HepG2 (cell line): Measurements from ENCODE around the gene NUP85. TPM values are rescaled to one million over a fixed set of nuclear protein-coding genes. Genes with fewer than 3 reads are reported as not detected.

Experiments
- ATAC-seq: fragments of 200-7000 bp; cut with Tn5 transposase; 3 replicates; pipeline ENCODE4 v1.9.1; 2020; ENCODE audit warnings: mild to moderate bottlenecking, moderate library complexity
- BruUV-seq: library from RNA; stranded (reverse); fragments of 400-500 nt; replicated peaks from 2 replicates; lab custom pipeline; 2021; lab: Mats Ljungman, UMichigan
- CTCF ChIA-PET: fragments of 300-600 bp; formaldehyde crosslinking; extraction: SDS; loops from one replicate; lab custom pipeline; 2021; ENCODE audit warnings: low total read pairs, inconsistent platforms, low intra/inter-chr PET ratio; lab: Yijun Ruan, JAX
- POLR2A ChIA-PET: fragments of 350-600 bp; sonication (Branson Sonifier 250); formaldehyde crosslinking; loops from one replicate; lab custom pipeline; 2020; ENCODE audit warnings: antibody characterized with exemption, inconsistent platforms; lab: Yijun Ruan, JAX
- DNase-seq: peaks from one replicate; pipeline ENCODE4 v3.0.0-alpha.2; 2015; ENCODE audit warnings: low spot score
- FAIRE-seq: peaks from 3 replicates; lab custom pipeline; 2011; peaks lifted over from hg19 to GRCh38; lab: Jason Lieb, UNC
- H2AFZ ChIP-seq: one replicate; pipeline ENCODE4 v1.6.1; 2011; ENCODE audit warnings: low read length, inconsistent platforms
- H3K27ac ChIP-seq: fragments of 300-600 bp; 3 replicates; pipeline ENCODE4 v1.8.0; 2011; ENCODE audit warnings: mixed run types, mild to moderate bottlenecking, mixed read lengths, low read length, inconsistent platforms; ENCODE audit not compliant: insufficient read depth; ENCODE audit errors: extremely low read length
- H3K27me3 ChIP-seq, 2 experiments: fragments of 200-600 bp in 1 of 2; 2 replicates in 1 of 2; 3 replicates in 1 of 2; pipeline versions ENCODE4 v1.6.0 to v1.8.0; 2011; ENCODE audit warnings: low read length in 2 of 2, mild to moderate bottlenecking in 2 of 2, moderate library complexity in 2 of 2, inconsistent platforms in 1 of 2; ENCODE audit not compliant: insufficient read depth in 2 of 2, control insufficient read depth in 1 of 2
- H3K36me3 ChIP-seq, 2 experiments: fragments of 200-600 bp in 1 of 2; replicated peaks in 1 of 2; 2 replicates in 1 of 2; 3 replicates in 1 of 2; pipeline versions ENCODE4 v1.5.1 to v1.8.0; 2011; ENCODE audit warnings: low read length in 2 of 2, inconsistent platforms in 1 of 2; ENCODE audit not compliant: insufficient read depth in 2 of 2, control insufficient read depth in 1 of 2
- H3K4me1 ChIP-seq: 2 replicates; pipeline ENCODE4 v1.5.1; 2012; ENCODE audit warnings: low read length, inconsistent platforms; ENCODE audit not compliant: insufficient read depth
- H3K4me2 ChIP-seq: 2 replicates; pipeline ENCODE4 v1.6.0; 2011; ENCODE audit warnings: low read depth, low read length, inconsistent platforms
- H3K4me3 ChIP-seq, 3 experiments: fragments of 200-600 bp in 1 of 3; sonication (generic), shearing (Covaris generic) in 1 of 3; replicated peaks in 1 of 3; 2 replicates each; pipeline ENCODE4 v1.5.1; 2011 to 2016; ENCODE audit warnings: low read length in 3 of 3, inconsistent platforms in 2 of 3, low read depth in 2 of 3, mild to moderate bottlenecking in 2 of 3, control low read depth in 1 of 3, mixed read lengths in 1 of 3; ENCODE audit not compliant: insufficient read depth in 1 of 3
- H3K79me2 ChIP-seq: one replicate; pipeline ENCODE4 v1.6.1; 2011; ENCODE audit warnings: low read length, inconsistent platforms; ENCODE audit not compliant: insufficient read depth
- H3K9ac ChIP-seq: 2 replicates; pipeline ENCODE4 v1.6.0; 2011; ENCODE audit warnings: mild to moderate bottlenecking, low read depth, low read length, inconsistent platforms; ENCODE audit not compliant: insufficient read depth
- H3K9me3 ChIP-seq: 2 replicates; pipeline ENCODE4 v1.5.1; 2012; ENCODE audit warnings: mild to moderate bottlenecking, low read length
- H4K20me1 ChIP-seq: 2 replicates; pipeline ENCODE4 v1.6.0; 2011; ENCODE audit warnings: inconsistent platforms, mild to moderate bottlenecking, low read length, moderate library complexity; ENCODE audit not compliant: insufficient read depth
- RARG ChIP-seq: sonication (generic); formaldehyde crosslinking; IDR thresholded peaks from 2 replicates; pipeline ENCODE4 v1.4.0; 2020; ENCODE audit warnings: low read depth, mild to moderate bottlenecking, missing genetic modification reagents
- RBM22 ChIP-seq: fragments of 200-400 bp; formaldehyde crosslinking; optimal IDR thresholded peaks from 2 replicates; pipeline ENCODE3; 2017; ENCODE audit warnings: mild to moderate bottlenecking, low read length, moderate library complexity
- ZNF652 ChIP-seq: IDR thresholded peaks from 2 replicates; pipeline ENCODE4 v1.6.1; 2016; ENCODE audit warnings: low read depth, borderline replicate concordance
- WGBS: methylation state at CpG from one replicate; pipeline ENCODE4 v1.1.6; 2017; ENCODE audit warnings: low lambda C conversion rate; 5-methylcytosine and 5-hydroxymethylcytosine counted together
- in situ Hi-C: cut with HindIII; loops from 2 replicates; pipeline ENCODE4 v1.10.0; 2017; ENCODE audit warnings: low pct_unique_long_range_greater_than_20kb; ENCODE audit not compliant: extremely low pct_ligation_motif_present
- intact Hi-C: fragments of 100-400 bp; cut with micrococcal nuclease; formaldehyde crosslinking; loops from one replicate; pipeline ENCODE4 v1.10.0; 2022; ENCODE audit not compliant: unreplicated experiment
- polyA plus RNA-seq, 8 experiments: library from polyadenylated mRNA; depleted of rRNA in 3 of 8; stranded (reverse) in 7 of 8; unstranded in 1 of 8; fragments of >200 nt; fragmentation: Illumina TruSeq in 4 of 8; extraction: Trizol in 4 of 8; gene quantifications; 2 replicates each; pipeline versions ENCODE4 v1.2.1 to v1.2.3, GENCODE V29; 2011 to 2016; ENCODE audit warnings: low read depth in 4 of 8, missing spikeins in 1 of 8, mixed read lengths in 1 of 8; ENCODE audit not compliant: insufficient read depth in 1 of 8
- total RNA-seq, 5 experiments: library from RNA; depleted of rRNA; stranded (reverse); fragments of >200 nt; fragmentation: Illumina TruSeq; extraction: Trizol; gene quantifications; 2 replicates each; pipeline ENCODE4 v1.2.3, GENCODE V29; 2016; ENCODE audit warnings: low read depth in 1 of 5
- TF ChIP-seq, protein P1 (sequence below): sonication (generic); formaldehyde crosslinking; IDR thresholded peaks from 2 replicates; pipeline ENCODE4 v1.4.0; 2020; ENCODE audit warnings: missing genetic modification reagents
- TF ChIP-seq, protein P2 (sequence below): sonication (generic); formaldehyde crosslinking; IDR thresholded peaks from 2 replicates; pipeline ENCODE4 v1.5.0; 2020; ENCODE audit warnings: missing genetic modification reagents
- TF ChIP-seq, protein P3 (sequence below): sonication (generic); formaldehyde crosslinking; IDR thresholded peaks from 2 replicates; pipeline ENCODE4 v1.4.0; 2020; ENCODE audit warnings: mild to moderate bottlenecking, missing genetic modification reagents

The NUP85 gene
- total and polyA plus RNA-seq, 2 of the 13 experiments (the other 11 are each of a cell fraction or from before 2014, with no cell fraction given): 89.1 to 124 TPM

DNA sequence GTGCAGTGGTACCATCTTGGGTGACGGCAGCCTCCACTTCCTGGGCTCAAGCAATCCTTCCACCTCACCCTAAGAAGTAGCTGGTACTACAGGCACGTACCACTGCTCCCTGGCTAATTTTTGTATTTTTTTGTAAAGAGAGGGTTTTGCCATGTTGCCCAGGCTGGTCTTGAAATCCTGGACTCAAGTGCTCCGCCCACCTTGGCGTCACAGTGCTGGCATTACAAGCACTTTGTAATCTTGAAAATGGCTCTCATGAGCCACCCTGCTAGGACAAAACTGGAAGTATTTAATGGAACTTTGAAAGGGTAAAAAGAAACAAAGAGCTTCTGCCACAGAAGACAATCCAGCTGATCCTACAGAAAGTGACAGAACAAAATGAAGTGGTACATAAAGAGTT, 32.0 kb upstream of the NUP85 start:
- Histone ChIP-seq H3K9me3 (no peaks in the 10 kb centered on the region), H3K79me2 (peaks cover 38% of the 10 kb centered on the region), H3K27me3 (no peaks in the 10 kb centered on the region), H2AFZ (no peak overlapping the region), H3K4me3 (no peak overlapping the region), H4K20me1 (peaks cover 7% of the 10 kb centered on the region), H3K36me3 (peaks cover 25 to 82% of the 10 kb centered on the region in 2 experiments), H3K4me1 (no peaks in the 10 kb centered on the region), H3K27ac (no peak overlapping the region), H3K9ac (no peak overlapping the region), H3K4me2 (no peak overlapping the region)
- no peak for DNase-seq
- CTCF ChIA-PET: no interaction called here
- 95% methylated on average over 4 of the region's 4 CpGs for WGBS
- intact Hi-C loops (no loop called here), in situ Hi-C loops (no loop called here)
- FAIRE-seq: no peak
- no peak for ATAC-seq
- BruUV-seq: no TSS peak
- peak; percentile 62 for TF ChIP-seq ZNF652 (CRISPR knock-in tag)
- TF ChIP-seq RARG (CRISPR knock-in tag): no peak
- POLR2A ChIA-PET: interaction anchor here (2.4 to 3.1 kb wide), 2 partner anchors 19 to 59 kb away, joined by 8 to 12 read pairs; no protein-coding TSS in a partner anchor

DNA sequence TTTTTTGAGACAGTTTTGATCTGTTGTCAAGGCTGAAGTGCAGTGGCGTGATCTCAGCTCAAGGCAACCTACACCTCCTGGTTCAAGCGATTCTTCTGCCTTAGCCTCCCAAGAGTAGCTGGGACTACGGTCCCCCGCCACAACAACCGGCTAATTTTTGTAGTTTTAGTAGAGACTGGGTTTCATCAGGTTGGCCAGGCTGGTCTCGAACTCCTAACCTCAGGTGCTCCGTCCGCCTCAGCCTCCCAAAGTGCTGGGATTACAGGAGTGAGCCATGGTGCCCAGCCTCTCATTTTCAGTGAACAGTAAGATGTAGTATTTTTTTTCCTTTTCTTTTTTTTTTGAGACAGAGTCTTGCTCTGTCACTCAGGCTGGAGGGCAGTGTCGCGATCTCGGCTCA, 30.5 kb upstream of the NUP85 start:
- Histone ChIP-seq H3K9ac (no peak overlapping the region), H3K4me3 (no peak overlapping the region), H3K4me1 (peaks cover 15% of the 10 kb centered on the region), H3K27me3 (no peaks in the 10 kb centered on the region), H3K9me3 (no peaks in the 10 kb centered on the region), H2AFZ (no peak overlapping the region), H4K20me1 (peaks cover 3% of the 10 kb centered on the region), H3K4me2 (no peak overlapping the region), H3K27ac (no peak overlapping the region), H3K79me2 (peaks cover 52% of the 10 kb centered on the region), H3K36me3 (peaks cover 25 to 83% of the 10 kb centered on the region in 2 experiments)
- intact Hi-C loops (no loop called here), in situ Hi-C loops (no loop called here)
- no peak for ATAC-seq
- ChIA-PET POLR2A (interaction anchor here (1.6 kb wide), 1 partner anchor 20 kb away, joined by 6 read pairs; no protein-coding TSS in a partner anchor), CTCF (no interaction called here)
- DNase-seq: no peak
- WGBS: 97% methylated on average over 11 of the region's 11 CpGs
- BruUV-seq: no TSS peak
- TF ChIP-seq, protein P1, sequence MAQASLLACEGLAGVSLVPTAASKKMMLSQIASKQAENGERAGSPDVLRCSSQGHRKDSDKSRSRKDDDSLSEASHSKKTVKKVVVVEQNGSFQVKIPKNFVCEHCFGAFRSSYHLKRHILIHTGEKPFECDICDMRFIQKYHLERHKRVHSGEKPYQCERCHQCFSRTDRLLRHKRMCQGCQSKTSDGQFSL (CRISPR knock-in tag): no peak
- TF ChIP-seq, protein P2, sequence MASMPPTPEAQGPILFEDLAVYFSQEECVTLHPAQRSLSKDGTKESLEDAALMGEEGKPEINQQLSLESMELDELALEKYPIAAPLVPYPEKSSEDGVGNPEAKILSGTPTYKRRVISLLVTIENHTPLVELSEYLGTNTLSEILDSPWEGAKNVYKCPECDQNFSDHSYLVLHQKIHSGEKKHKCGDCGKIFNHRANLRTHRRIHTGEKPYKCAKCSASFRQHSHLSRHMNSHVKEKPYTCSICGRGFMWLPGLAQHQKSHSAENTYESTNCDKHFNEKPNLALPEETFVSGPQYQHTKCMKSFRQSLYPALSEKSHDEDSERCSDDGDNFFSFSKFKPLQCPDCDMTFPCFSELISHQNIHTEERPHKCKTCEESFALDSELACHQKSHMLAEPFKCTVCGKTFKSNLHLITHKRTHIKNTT (CRISPR knock-in tag): 0 out of 2 replicates have a peak, but pooled peaks have one; percentile 28
- TF ChIP-seq, protein P3, sequence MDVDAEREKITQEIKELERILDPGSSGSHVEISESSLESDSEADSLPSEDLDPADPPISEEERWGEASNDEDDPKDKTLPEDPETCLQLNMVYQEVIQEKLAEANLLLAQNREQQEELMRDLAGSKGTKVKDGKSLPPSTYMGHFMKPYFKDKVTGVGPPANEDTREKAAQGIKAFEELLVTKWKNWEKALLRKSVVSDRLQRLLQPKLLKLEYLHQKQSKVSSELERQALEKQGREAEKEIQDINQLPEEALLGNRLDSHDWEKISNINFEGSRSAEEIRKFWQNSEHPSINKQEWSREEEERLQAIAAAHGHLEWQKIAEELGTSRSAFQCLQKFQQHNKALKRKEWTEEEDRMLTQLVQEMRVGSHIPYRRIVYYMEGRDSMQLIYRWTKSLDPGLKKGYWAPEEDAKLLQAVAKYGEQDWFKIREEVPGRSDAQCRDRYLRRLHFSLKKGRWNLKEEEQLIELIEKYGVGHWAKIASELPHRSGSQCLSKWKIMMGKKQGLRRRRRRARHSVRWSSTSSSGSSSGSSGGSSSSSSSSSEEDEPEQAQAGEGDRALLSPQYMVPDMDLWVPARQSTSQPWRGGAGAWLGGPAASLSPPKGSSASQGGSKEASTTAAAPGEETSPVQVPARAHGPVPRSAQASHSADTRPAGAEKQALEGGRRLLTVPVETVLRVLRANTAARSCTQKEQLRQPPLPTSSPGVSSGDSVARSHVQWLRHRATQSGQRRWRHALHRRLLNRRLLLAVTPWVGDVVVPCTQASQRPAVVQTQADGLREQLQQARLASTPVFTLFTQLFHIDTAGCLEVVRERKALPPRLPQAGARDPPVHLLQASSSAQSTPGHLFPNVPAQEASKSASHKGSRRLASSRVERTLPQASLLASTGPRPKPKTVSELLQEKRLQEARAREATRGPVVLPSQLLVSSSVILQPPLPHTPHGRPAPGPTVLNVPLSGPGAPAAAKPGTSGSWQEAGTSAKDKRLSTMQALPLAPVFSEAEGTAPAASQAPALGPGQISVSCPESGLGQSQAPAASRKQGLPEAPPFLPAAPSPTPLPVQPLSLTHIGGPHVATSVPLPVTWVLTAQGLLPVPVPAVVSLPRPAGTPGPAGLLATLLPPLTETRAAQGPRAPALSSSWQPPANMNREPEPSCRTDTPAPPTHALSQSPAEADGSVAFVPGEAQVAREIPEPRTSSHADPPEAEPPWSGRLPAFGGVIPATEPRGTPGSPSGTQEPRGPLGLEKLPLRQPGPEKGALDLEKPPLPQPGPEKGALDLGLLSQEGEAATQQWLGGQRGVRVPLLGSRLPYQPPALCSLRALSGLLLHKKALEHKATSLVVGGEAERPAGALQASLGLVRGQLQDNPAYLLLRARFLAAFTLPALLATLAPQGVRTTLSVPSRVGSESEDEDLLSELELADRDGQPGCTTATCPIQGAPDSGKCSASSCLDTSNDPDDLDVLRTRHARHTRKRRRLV (CRISPR knock-in tag): no peak
- TF ChIP-seq RBM22: peak; percentile 15
- no peak for FAIRE-seq
